OCI-LY1 (cell line): Measurements from ENCODE around the gene VDAC1.

Experiments
- H2AFZ ChIP-seq: fragments of 200-600 bp; sonication (generic), shearing (Covaris generic); 2 replicates; pipeline ENCODE4 v1.6.0; 2014; ENCODE audit warnings: antibody characterized with exemption, mild to moderate bottlenecking, low read length
- H3F3A ChIP-seq: fragments of 200-600 bp; sonication (generic), shearing (Covaris generic); 2 replicates; pipeline ENCODE4 v1.6.0; 2014; ENCODE audit warnings: mild to moderate bottlenecking, antibody characterized with exemption, low read length, moderate library complexity; ENCODE audit not compliant: insufficient read depth
- H3K27ac ChIP-seq: fragments of 200-600 bp; sonication (generic); 2 replicates; pipeline ENCODE4 v1.5.1; 2014; ENCODE audit warnings: low read length, mixed run types, mild to moderate bottlenecking, low read depth; ENCODE audit not compliant: poor library complexity, severe bottlenecking
- H3K27me3 ChIP-seq: fragments of 200-600 bp; sonication (generic); 2 replicates; pipeline ENCODE4 v1.6.0; 2014; ENCODE audit warnings: antibody characterized with exemption, mild to moderate bottlenecking, low read length, moderate library complexity; ENCODE audit not compliant: insufficient read depth
- H3K36me3 ChIP-seq: fragments of 200-600 bp; sonication (generic); 2 replicates; pipeline ENCODE4 v1.6.1; 2014; ENCODE audit warnings: mild to moderate bottlenecking, antibody characterized with exemption, low read length, moderate library complexity, mixed read lengths; ENCODE audit not compliant: insufficient read depth
- H3K4me1 ChIP-seq: fragments of 200-600 bp; sonication (generic); 2 replicates; pipeline ENCODE4 v1.5.1; 2014; ENCODE audit warnings: mild to moderate bottlenecking, low read length, moderate library complexity; ENCODE audit not compliant: insufficient read depth, severe bottlenecking
- H3K4me2 ChIP-seq: fragments of 200-600 bp; sonication (generic), shearing (Covaris generic); 2 replicates; pipeline ENCODE4 v1.6.1; 2014; ENCODE audit warnings: low read length
- H3K4me3 ChIP-seq: fragments of 200-600 bp; sonication (generic); 2 replicates; pipeline ENCODE4 v1.5.1; 2014; ENCODE audit warnings: low read length, low read depth, mild to moderate bottlenecking, mixed read lengths; ENCODE audit not compliant: poor library complexity, severe bottlenecking
- H3K79me2 ChIP-seq: fragments of 200-600 bp; shearing (Covaris generic); 2 replicates; pipeline ENCODE4 v1.6.1; 2016; ENCODE audit warnings: mixed run types, low read length, mixed read lengths; ENCODE audit not compliant: insufficient read depth
- H3K9ac ChIP-seq: fragments of 200-600 bp; sonication (generic), shearing (Covaris generic); 2 replicates; pipeline ENCODE4 v1.6.1; 2014; ENCODE audit warnings: mild to moderate bottlenecking, low read length, mixed read lengths
- H3K9me2 ChIP-seq: fragments of 200-600 bp; sonication (generic), shearing (Covaris generic); 2 replicates; pipeline ENCODE4 v1.6.1; 2014; ENCODE audit warnings: low read depth, mild to moderate bottlenecking, low read length, mixed read lengths
- H3K9me3 ChIP-seq: fragments of 200-600 bp; shearing (Covaris generic); 2 replicates; pipeline ENCODE4 v1.6.1; 2014; ENCODE audit warnings: low read length, mixed read lengths
- H4K20me1 ChIP-seq: fragments of 200-600 bp; sonication (generic), shearing (Covaris generic); 2 replicates; pipeline ENCODE4 v1.6.0; 2016; ENCODE audit warnings: mild to moderate bottlenecking, low read length; ENCODE audit not compliant: insufficient read depth
- EZH2 ChIP-seq: fragments of 200-600 bp; sonication (generic), shearing (Covaris generic); IDR thresholded peaks from 2 replicates; pipeline ENCODE4 v1.8.0; 2017; ENCODE audit warnings: borderline replicate concordance, mixed run types, mild to moderate bottlenecking, antibody characterized with exemption, low read length, moderate library complexity, mixed read lengths
- TF ChIP-seq, protein P1 (sequence below): fragments of 200-600 bp; sonication (generic), shearing (Covaris generic); IDR thresholded peaks from 2 replicates; pipeline ENCODE4 v1.5.1; 2017; ENCODE audit warnings: mild to moderate bottlenecking, antibody characterized with exemption, low read length, moderate library complexity, mixed read lengths

Gene VDAC1

DNA sequence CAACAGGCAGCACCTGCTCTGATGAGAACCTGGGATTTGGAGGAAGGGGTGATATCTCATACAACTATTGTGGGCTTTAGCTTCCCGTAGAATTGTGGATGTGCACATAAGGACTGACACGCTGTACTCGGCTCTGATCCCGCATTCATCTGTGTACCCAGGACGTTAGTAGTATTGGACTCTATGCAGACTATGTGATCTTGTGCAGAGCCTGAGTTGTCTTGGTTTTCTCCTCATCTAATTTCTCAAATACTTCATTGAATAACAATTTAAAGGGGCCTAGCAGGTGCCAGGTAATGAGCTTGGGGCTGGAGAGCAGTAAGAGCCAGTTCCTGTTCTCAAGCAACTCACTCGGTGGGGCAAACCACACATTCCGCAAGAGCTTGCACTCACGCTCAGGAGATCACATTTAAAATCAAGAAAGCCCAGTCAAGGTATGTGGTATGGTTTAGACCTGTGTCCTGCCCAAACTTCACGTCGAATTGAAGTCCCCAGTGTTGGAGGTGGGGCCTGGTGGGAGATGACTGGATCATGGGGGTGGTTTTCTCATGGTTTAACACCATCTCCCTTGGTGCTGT, 51.1 kb downstream of the VDAC1 start:
- H3K4me3 ChIP-seq, result no peak overlapping the region
- no peaks in the 10 kb centered on the region for H3K9me3 ChIP-seq
- no peak overlapping the region for H3K27ac ChIP-seq
- no peak overlapping the region for H2AFZ ChIP-seq
- H3K9me2 ChIP-seq, result no peaks in the 10 kb centered on the region
- no peak overlapping the region for H3K4me2 ChIP-seq
- no peaks in the 10 kb centered on the region for H4K20me1 ChIP-seq
- no peaks in the 10 kb centered on the region for H3K27me3 ChIP-seq
- no peaks in the 10 kb centered on the region for H3K79me2 ChIP-seq
- no peak overlapping the region for H3K9ac ChIP-seq
- no peaks in the 10 kb centered on the region for H3F3A ChIP-seq
- H3K36me3 ChIP-seq, result peaks cover 14% of the 10 kb centered on the region
- H3K4me1 ChIP-seq, result peaks cover 14% of the 10 kb centered on the region
- TF ChIP-seq, protein P1, sequence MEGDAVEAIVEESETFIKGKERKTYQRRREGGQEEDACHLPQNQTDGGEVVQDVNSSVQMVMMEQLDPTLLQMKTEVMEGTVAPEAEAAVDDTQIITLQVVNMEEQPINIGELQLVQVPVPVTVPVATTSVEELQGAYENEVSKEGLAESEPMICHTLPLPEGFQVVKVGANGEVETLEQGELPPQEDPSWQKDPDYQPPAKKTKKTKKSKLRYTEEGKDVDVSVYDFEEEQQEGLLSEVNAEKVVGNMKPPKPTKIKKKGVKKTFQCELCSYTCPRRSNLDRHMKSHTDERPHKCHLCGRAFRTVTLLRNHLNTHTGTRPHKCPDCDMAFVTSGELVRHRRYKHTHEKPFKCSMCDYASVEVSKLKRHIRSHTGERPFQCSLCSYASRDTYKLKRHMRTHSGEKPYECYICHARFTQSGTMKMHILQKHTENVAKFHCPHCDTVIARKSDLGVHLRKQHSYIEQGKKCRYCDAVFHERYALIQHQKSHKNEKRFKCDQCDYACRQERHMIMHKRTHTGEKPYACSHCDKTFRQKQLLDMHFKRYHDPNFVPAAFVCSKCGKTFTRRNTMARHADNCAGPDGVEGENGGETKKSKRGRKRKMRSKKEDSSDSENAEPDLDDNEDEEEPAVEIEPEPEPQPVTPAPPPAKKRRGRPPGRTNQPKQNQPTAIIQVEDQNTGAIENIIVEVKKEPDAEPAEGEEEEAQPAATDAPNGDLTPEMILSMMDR, result no peak
- TF ChIP-seq EZH2, result no peak

DNA sequence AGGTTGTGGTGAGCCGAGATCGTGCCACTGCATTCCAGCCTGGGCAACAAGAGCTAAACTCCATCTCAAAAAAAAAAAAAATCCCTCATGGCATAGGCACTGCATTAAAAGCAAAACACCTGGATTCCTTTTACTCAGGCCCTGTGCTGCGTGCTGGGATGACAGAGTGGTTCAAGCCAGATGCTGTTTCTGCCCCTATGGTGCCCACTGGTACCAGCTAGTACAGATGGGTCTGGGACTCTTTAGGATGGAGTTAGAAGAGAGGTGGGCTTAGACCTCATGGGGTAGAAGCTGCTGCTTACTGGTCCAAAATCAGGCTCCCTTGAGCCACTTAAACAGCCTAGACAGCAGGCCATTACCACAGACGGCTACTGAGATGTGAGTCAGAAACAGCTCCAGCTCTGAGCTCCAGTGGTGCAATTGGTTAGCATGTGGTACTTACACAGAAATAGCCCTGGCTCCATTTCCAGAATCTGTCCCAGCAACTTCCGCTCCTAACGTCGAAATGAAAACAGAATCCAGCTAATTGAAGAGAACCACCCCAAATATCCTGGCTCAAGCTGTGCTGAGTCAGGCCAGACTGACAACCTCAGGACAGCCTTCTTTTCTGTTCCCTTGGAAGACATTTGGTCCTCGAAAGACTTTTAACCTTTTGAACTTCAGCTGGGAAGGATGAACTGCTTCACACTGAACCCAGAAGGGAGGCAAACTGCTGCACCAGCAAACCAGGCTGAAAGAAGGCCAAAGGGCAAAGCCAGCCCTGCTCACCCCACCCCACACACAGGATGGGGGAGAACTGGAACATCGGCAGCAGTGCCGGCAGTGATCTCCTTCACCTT, 51.8 kb downstream of the VDAC1 start:
- H3K36me3 ChIP-seq, result peaks cover 12% of the 10 kb centered on the region
- H3K9me3 ChIP-seq, result no peaks in the 10 kb centered on the region
- H3K9me2 ChIP-seq, result no peaks in the 10 kb centered on the region
- H3K4me3 ChIP-seq, result no peak overlapping the region
- no peak overlapping the region for H3K27ac ChIP-seq
- no peaks in the 10 kb centered on the region for H3K27me3 ChIP-seq
- no peaks in the 10 kb centered on the region for H3K79me2 ChIP-seq
- no peaks in the 10 kb centered on the region for H4K20me1 ChIP-seq
- no peak overlapping the region for H3K9ac ChIP-seq
- no peaks in the 10 kb centered on the region for H3F3A ChIP-seq
- peaks cover 11% of the 10 kb centered on the region for H3K4me1 ChIP-seq
- TF ChIP-seq EZH2, result no peak
- TF ChIP-seq, protein P1, result no peak
- no peak overlapping the region for H3K4me2 ChIP-seq
- no peak overlapping the region for H2AFZ ChIP-seq

DNA sequence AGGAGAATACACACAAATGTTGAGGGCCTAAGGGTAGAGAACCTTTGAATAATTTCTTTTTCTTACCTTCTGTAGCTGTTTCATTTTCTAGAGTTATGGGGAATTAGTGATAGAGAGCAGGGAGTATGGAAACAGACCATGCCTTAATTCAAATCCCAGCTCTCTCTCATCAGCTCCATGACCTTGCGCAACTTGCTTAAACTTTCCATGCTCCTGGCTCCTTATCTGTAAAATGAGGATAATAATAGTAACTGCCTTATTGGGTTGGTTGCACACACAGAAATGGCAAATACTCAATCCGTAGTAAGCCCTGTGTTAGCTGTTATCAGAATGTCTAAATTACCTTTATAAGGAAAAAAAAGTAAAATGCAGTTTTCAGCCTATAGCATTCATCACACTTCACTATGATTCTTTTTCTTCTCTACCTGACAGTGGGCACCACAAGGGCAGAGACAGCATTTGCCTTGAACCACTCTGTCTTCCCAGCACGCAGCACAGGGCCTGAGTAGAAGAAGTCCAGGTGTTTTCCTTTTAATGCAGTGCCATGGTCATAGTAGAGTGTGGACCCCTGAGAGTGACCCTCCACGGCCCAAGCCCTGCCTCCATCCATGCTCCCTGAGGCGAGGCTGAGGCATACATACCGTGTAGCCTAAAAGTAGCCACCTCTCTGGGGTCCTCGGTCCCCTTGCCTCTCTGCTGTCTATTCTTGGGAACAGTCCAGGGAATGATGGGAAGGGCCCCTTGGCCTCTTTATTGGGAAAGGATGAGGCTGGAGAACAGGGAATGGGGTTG, 53.8 kb downstream of the VDAC1 start:
- no peak overlapping the region for H3K4me2 ChIP-seq
- H2AFZ ChIP-seq, result no peak overlapping the region
- H3K79me2 ChIP-seq, result no peaks in the 10 kb centered on the region
- no peaks in the 10 kb centered on the region for H4K20me1 ChIP-seq
- H3K9me3 ChIP-seq, result no peaks in the 10 kb centered on the region
- H3K9me2 ChIP-seq, result no peaks in the 10 kb centered on the region
- H3K36me3 ChIP-seq, result no peaks in the 10 kb centered on the region; the same call in 1 of the 2 replicates
- H3F3A ChIP-seq, result no peaks in the 10 kb centered on the region
- H3K4me1 ChIP-seq, result no peaks in the 10 kb centered on the region
- TF ChIP-seq, protein P1, result no peak
- no peak for TF ChIP-seq EZH2
- H3K27ac ChIP-seq, result no peak overlapping the region
- no peak overlapping the region for H3K4me3 ChIP-seq
- H3K9ac ChIP-seq, result no peak overlapping the region
- H3K27me3 ChIP-seq, result no peaks in the 10 kb centered on the region
